SK-N-SH treated with all-trans-retinoic acid at 6 μM for 48 hours (cell line): ENCODE data around the gene MAPK8IP3.

Experiments
- ATAC-seq: fragments of 200-7000 bp; cut with Tn5 transposase; 3 replicates; pipeline ENCODE4 v1.9.1; 2020; ENCODE audit warnings: mild to moderate bottlenecking, moderate library complexity
- BACH2 ChIP-seq: fragments of 250-450 bp; sonication (Bioruptor Pico); IDR thresholded peaks from 2 replicates; pipeline ENCODE4 v1.9.0; 2021; ENCODE audit warnings: mild to moderate bottlenecking, borderline replicate concordance
- CSDC2 ChIP-seq: fragments of 250-450 bp; sonication (Bioruptor Pico); IDR thresholded peaks from 2 replicates; pipeline ENCODE4 v1.5.0; 2020; ENCODE audit warnings: mild to moderate bottlenecking, moderate library complexity
- CSRNP3 ChIP-seq: fragments of 250-450 bp; sonication (Bioruptor Pico); IDR thresholded peaks from 2 replicates; pipeline ENCODE4 v1.5.1; 2021; ENCODE audit warnings: mild to moderate bottlenecking, moderate library complexity
- ESRRG ChIP-seq: fragments of 250-450 bp; sonication (Bioruptor Pico); IDR thresholded peaks from 2 replicates; pipeline ENCODE4 v1.6.1; 2021; ENCODE audit warnings: mild to moderate bottlenecking
- GLIS3 ChIP-seq: fragments of 250-450 bp; sonication (Bioruptor Pico); IDR thresholded peaks from 2 replicates; pipeline ENCODE4 v1.5.0; 2020; ENCODE audit warnings: mild to moderate bottlenecking, moderate library complexity
- ISL1 ChIP-seq: fragments of 250-450 bp; sonication (Bioruptor Pico); IDR thresholded peaks from 2 replicates; pipeline ENCODE4 v2.1.2; 2022; ENCODE audit warnings: mild to moderate bottlenecking, moderate library complexity
- PATZ1 ChIP-seq: fragments of 250-450 bp; sonication (Bioruptor Pico); IDR thresholded peaks from 2 replicates; pipeline ENCODE4 v1.8.0; 2020; ENCODE audit warnings: mild to moderate bottlenecking, moderate library complexity, borderline replicate concordance
- PPARA ChIP-seq: fragments of 250-450 bp; sonication (Bioruptor Pico); IDR thresholded peaks from 2 replicates; pipeline ENCODE4 v1.5.0; 2020; ENCODE audit warnings: mild to moderate bottlenecking, borderline replicate concordance
- RARB ChIP-seq: fragments of 250-450 bp; sonication (Bioruptor Pico); IDR thresholded peaks from 2 replicates; pipeline ENCODE4 v1.8.0; 2021; ENCODE audit warnings: mild to moderate bottlenecking, moderate library complexity
- SNAI2 ChIP-seq: fragments of 250-450 bp; sonication (Bioruptor Pico); IDR thresholded peaks from 2 replicates; pipeline ENCODE4 v1.5.0; 2020; ENCODE audit warnings: mild to moderate bottlenecking, moderate library complexity
- TCF4 ChIP-seq: fragments of 250-450 bp; sonication (Bioruptor Pico); IDR thresholded peaks from 2 replicates; pipeline ENCODE4 v1.8.0; 2021; ENCODE audit warnings: mild to moderate bottlenecking, moderate library complexity, borderline replicate concordance
- TSHZ2 ChIP-seq: fragments of 250-450 bp; sonication (Bioruptor Pico); IDR thresholded peaks from 2 replicates; pipeline ENCODE4 v1.5.0; 2020; ENCODE audit warnings: mild to moderate bottlenecking, moderate library complexity
- ZFP3 ChIP-seq: fragments of 250-450 bp; sonication (Bioruptor Pico); IDR thresholded peaks from 2 replicates; pipeline ENCODE4 v1.5.0; 2020; ENCODE audit warnings: mild to moderate bottlenecking, moderate library complexity
- ZFP30 ChIP-seq: fragments of 450-650 bp; formaldehyde crosslinking; IDR thresholded peaks from 2 replicates; pipeline ENCODE4 v1.5.0; 2022; ENCODE audit warnings: mild to moderate bottlenecking, moderate library complexity
- ZNF565 ChIP-seq: fragments of 450-650 bp; formaldehyde crosslinking; conservative IDR thresholded peaks from 2 replicates; pipeline ENCODE4 v1.5.0; 2020; ENCODE audit warnings: low read depth, mild to moderate bottlenecking, moderate library complexity
- ZNF70 ChIP-seq: fragments of 450-650 bp; formaldehyde crosslinking; IDR thresholded peaks from 2 replicates; pipeline ENCODE4 v1.5.0; 2020; ENCODE audit warnings: mild to moderate bottlenecking, moderate library complexity
- ZNF8 ChIP-seq: fragments of 450-650 bp; formaldehyde crosslinking; IDR thresholded peaks from 2 replicates; pipeline ENCODE4 v1.5.0; 2020; ENCODE audit warnings: mild to moderate bottlenecking, moderate library complexity

MAPK8IP3 gene

GRCh38 chr16:1767116-1767994 is 61.4 kb downstream of the MAPK8IP3 start:
- no peak for TF ChIP-seq ZNF8
- no peak for TF ChIP-seq ESRRG (CRISPR knock-in tag)
- no peak for TF ChIP-seq BACH2 (CRISPR knock-in tag)
- no peak for TF ChIP-seq GLIS3 (CRISPR knock-in tag)
- no peak for TF ChIP-seq CSDC2 (CRISPR knock-in tag)
- TF ChIP-seq SNAI2 (CRISPR knock-in tag) = no peak
- TF ChIP-seq ZFP3 (CRISPR knock-in tag) = no peak
- TF ChIP-seq RARB = no peak
- no peak for TF ChIP-seq ZNF565 (CRISPR knock-in tag)
- TF ChIP-seq ISL1 (CRISPR knock-in tag) = no peak
- no peak for TF ChIP-seq ZNF70 (CRISPR knock-in tag)
- no peak for TF ChIP-seq TSHZ2 (CRISPR knock-in tag)
- no peak for TF ChIP-seq PPARA (CRISPR knock-in tag)
- no peak for ATAC-seq

GRCh38 chr16:1768061-1768766 is 62.2 kb downstream of the MAPK8IP3 start:
- no peak for ATAC-seq
- TF ChIP-seq ESRRG (CRISPR knock-in tag) (no peak), SNAI2 (CRISPR knock-in tag) (no peak), PATZ1 (CRISPR knock-in tag) (no peak), GLIS3 (CRISPR knock-in tag) (no peak), CSRNP3 (CRISPR knock-in tag) (no peak), TCF4 (no peak), ISL1 (CRISPR knock-in tag) (no peak)

GRCh38 chr16:1768767-1769401 is 62.9 kb downstream of the MAPK8IP3 start:
- TF ChIP-seq ZFP30 (CRISPR knock-in tag) (no peak), PATZ1 (CRISPR knock-in tag) (no peak)
- no peak for ATAC-seq
